ENCODE data around the gene TAF1B.

The TAF1B gene

DNA sequence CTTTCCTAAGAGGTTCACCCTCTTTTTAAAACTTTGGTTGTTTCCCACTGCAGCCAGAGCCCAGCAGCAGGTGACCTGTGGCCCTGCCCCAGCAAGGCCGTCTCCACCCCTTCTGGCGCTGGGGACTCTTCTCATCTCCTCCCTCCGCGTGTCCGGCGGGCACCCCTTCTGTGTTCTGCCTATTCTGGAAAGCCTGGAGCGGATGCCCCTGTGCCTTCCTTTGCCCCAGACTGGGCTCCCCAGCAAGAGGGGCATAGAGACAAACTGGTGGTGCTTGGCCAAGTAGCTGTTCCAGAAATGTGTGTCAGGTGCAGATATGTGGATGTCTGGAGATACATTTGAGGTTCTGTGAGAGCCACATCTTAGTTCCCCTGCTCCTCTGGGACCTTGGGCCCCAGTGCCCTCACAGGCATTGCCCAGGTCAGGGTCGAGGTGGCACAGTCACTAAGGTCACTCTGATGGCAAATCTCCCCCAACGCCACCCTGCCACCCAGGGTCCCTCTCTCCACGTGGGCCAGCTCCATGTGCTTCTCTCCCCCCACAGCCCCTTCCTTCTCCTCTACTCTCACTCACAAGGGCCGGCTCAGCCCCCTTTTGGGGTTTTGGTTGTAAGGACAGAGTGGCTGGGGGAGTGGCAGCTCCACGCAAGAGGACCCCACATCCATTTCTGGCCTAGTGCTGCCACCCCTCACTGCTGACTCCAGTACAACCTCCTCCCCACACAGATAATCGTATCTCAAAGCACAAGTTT is 35.5 kb upstream of the TAF1B start:
- TF ChIP-seq, protein P1, sequence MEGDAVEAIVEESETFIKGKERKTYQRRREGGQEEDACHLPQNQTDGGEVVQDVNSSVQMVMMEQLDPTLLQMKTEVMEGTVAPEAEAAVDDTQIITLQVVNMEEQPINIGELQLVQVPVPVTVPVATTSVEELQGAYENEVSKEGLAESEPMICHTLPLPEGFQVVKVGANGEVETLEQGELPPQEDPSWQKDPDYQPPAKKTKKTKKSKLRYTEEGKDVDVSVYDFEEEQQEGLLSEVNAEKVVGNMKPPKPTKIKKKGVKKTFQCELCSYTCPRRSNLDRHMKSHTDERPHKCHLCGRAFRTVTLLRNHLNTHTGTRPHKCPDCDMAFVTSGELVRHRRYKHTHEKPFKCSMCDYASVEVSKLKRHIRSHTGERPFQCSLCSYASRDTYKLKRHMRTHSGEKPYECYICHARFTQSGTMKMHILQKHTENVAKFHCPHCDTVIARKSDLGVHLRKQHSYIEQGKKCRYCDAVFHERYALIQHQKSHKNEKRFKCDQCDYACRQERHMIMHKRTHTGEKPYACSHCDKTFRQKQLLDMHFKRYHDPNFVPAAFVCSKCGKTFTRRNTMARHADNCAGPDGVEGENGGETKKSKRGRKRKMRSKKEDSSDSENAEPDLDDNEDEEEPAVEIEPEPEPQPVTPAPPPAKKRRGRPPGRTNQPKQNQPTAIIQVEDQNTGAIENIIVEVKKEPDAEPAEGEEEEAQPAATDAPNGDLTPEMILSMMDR (IDR thresholded peaks at IDR 0.05; ENCODE audit: control extremely low read depth, extremely low read depth, low read depth, missing control alignments), result no peak
- ChIA-PET POLR2A (no interaction called here), CTCF (interaction anchor here (1.2 kb wide), 1 partner anchor 177 kb away, joined by 4 read pairs; no protein-coding TSS in a partner anchor)
- no peak for DNase-seq (ENCODE audit: extremely low spot score)

DNA sequence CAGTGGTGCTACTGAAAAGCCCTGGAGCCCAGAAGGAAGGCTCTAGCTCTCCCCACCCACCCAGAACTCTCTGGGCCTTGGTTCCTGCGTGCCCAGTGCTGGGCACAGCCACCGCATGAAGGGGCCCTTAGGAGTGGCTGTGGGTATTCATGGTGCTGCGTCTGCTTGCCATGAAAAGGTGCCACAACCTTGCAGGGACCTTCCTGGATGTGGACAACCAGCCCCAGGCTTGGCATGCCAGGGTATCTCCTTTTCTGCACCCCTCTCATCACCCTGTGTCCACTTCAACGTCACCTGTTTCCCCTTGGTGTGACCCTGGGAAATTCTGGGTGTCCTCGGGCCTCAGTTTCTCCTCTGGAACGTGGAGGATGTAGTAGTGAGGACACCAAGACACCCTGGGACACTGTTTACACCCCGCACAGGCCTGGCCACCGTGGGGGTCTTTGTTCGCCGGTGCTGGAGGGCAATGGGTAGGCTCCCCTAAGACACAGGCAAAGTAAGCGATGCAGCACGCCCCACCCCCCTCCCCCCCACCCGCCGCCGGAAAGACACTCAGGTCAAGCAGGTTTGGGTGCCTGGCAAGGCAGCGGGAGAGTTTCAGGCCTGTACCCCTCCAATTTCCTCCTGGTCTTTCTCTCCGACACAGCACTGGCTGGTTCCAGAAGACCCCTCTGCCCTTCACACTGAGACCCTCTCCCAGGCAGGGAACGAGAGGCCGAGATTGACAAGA is 34.8 kb upstream of the TAF1B start:
- TF ChIP-seq, protein P1 (IDR thresholded peaks at IDR 0.05; ENCODE audit: control extremely low read depth, extremely low read depth, low read depth, missing control alignments), result no peak
- CTCF ChIA-PET, result interaction anchor here (1.2 kb wide), 1 partner anchor 176 kb away, joined by 4 read pairs; no protein-coding TSS in a partner anchor
- POLR2A ChIA-PET, result no interaction called here
- DNase-seq (ENCODE audit: extremely low spot score), result no peak

DNA sequence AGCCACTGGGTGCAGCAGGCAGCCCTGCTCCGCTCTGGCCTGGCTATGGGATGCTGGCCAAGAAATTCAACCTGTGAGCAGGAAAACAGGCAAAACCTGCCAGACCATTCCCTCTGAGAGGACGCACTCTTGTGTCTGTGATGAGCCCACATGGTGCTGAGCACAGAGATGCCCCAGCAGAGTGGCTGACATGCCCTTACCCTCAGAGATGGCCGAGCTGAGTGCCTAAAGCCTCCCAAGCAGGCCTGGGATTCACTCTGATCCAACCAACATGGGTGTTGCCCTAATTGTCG is 34.3 kb upstream of the TAF1B start:
- TF ChIP-seq, protein P1 (IDR thresholded peaks at IDR 0.05; ENCODE audit: control extremely low read depth, extremely low read depth, low read depth, missing control alignments), result no peak
- ChIA-PET POLR2A (no interaction called here), CTCF (no interaction called here)
- DNase-seq (ENCODE audit: extremely low spot score), result no peak

DNA sequence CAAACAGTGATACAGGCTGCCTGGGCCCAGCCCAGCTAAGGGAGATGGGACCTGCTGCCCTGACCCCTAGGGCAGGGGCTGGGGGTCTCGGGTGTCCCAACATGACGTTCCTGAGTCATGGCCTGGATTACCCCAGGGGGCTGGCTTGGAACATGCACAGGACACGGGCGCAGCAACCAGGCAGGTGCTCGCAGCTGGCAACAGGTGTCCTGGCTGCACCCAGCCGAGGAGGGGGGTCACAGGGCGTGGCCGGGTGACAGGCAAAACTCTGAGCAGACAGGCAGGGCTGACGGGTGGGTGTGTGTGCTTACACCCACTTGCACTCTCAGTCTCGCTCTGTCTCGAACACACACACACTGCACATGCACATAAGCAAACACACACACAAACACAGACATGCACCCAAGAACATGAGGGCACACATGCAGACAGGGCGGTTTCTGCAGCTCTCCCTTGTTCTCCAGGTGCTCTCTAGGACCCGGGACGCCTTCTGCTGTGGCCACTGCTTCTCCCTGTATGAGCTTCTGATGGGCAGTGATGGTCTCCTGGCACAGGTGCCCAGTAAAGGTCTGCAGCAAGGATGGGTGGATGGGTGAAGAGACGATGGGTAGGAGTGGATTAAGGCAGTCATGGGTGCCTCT is 33.7 kb upstream of the TAF1B start:
- TF ChIP-seq, protein P1 (IDR thresholded peaks at IDR 0.05; ENCODE audit: control extremely low read depth, extremely low read depth, low read depth, missing control alignments), result no peak
- POLR2A ChIA-PET, result no interaction called here
- no peak for DNase-seq (ENCODE audit: extremely low spot score)
- CTCF ChIA-PET, result no interaction called here

DNA sequence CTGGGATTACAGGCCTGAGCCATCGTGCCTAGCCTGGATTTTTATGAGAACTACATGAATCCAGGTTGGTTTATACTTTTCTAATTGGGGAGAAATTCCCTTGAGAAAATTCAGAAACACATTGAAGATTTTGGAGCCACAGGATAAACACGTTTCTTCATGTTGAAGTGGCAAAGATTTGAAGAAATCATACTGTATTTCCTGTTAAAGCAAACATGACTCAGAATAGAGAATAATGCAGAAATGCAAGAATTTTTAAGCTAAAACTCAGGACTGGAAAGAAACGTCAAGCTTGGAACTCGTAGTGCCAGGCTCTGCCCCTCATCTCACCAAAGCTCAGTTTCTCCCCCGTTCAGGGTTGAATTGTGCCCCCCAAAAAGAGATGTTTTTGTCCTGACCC is 32.1 kb upstream of the TAF1B start:
- TF ChIP-seq, protein P1 (IDR thresholded peaks at IDR 0.05; ENCODE audit: control extremely low read depth, extremely low read depth, low read depth, missing control alignments), result no peak
- DNase-seq (ENCODE audit: extremely low spot score), result no peak
- ChIA-PET POLR2A (no interaction called here), CTCF (interaction anchor here (0.7 to 8.2 kb wide), 4 partner anchors 10 to 237 kb away, joined by 3 to 126 read pairs (median 18); no protein-coding TSS in a partner anchor)

DNA sequence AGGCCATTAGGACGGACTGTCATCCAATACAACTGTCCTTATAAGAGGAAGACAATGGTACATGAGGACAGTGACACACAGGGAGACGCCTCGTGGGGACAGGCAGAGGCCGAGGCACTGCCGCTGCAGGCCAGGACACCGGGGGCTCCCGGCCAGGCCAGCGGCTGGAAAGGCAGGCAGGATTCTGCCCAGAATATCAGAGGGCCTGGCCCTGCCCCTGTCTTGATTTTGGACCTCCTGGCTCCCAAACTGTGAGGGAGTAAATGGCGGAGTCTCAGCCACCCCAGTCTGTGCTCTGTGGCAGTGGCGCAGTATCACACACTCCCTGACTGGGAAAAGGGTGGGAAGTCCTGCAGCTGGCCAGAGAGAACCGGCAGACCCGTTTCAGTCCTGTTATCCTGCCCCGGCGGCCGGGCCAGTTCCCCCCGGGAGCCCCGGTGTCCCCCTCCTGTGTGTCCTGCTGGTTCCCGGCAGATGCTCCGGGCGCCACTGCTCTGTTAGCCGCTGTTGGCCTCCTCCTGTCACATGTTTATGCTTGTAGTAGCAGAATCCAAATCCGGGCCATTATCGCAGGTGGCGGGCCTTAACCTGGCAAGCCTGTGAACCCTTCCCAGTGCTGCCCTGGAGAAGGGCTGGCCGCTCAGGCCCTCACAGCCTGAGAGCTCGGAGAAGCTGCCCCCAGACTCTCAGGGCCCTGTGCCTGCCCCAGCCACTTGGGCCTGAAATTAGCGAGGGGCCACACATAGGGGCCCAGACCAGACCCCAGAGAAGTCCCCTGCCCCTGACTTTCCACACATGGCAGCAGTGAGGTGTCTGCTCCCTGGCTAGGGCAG is 31.4 kb upstream of the TAF1B start:
- CTCF ChIA-PET, result interaction anchor here (0.7 to 8.2 kb wide), 15 partner anchors 9 to 623 kb away, joined by 3 to 126 read pairs (median 5); partner anchors contain the start of gene TAF1B
- POLR2A ChIA-PET, result interaction anchor here (0.9 kb wide), 1 partner anchor 173 kb away, joined by 3 read pairs; no protein-coding TSS in a partner anchor
- TF ChIP-seq, protein P1 (IDR thresholded peaks at IDR 0.05; ENCODE audit: control extremely low read depth, extremely low read depth, low read depth, missing control alignments), result no peak

More for the DNA sequence above, 31.4 kb upstream of the TAF1B start:
- no peak for DNase-seq (ENCODE audit: extremely low spot score)
